ENCODE results near the gene LDLRAD2.

- TF ChIP-seq REST (IDR thresholded peaks at IDR 0.05) = no peak
- TF ChIP-seq YY1 (IDR thresholded peaks at IDR 0.05) = no peak
- no peak for TF ChIP-seq CTCF (IDR thresholded peaks at IDR 0.05; ENCODE audit: low read depth, low read length, missing input control)
- TF ChIP-seq JUND (IDR thresholded peaks at IDR 0.05) = no peak
These were observed 38.0 kb downstream of the LDLRAD2 start for GRCh38 chr1:21849909-21850576.
